ENCODE data around the gene PTBP3.

DNA sequence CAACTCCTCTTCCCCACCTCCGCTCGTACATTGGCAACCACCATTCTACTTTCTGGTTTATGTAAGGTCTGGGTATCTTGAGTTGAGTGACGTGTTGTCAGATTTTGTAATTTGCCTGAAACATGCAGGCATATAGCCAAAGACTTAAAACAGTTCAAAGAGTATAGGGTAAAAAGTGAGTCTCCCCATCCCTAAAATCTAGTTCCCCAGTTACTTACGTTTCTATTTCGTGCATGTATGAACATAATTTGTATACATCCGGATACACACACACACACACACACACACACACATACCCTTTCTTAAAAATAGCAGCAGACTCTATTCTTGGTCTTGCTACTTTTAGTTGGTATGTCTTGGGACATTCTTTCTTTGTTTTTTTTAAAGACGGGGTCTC is 47.4 kb upstream of the PTBP3 start:
- TF ChIP-seq, protein P1, sequence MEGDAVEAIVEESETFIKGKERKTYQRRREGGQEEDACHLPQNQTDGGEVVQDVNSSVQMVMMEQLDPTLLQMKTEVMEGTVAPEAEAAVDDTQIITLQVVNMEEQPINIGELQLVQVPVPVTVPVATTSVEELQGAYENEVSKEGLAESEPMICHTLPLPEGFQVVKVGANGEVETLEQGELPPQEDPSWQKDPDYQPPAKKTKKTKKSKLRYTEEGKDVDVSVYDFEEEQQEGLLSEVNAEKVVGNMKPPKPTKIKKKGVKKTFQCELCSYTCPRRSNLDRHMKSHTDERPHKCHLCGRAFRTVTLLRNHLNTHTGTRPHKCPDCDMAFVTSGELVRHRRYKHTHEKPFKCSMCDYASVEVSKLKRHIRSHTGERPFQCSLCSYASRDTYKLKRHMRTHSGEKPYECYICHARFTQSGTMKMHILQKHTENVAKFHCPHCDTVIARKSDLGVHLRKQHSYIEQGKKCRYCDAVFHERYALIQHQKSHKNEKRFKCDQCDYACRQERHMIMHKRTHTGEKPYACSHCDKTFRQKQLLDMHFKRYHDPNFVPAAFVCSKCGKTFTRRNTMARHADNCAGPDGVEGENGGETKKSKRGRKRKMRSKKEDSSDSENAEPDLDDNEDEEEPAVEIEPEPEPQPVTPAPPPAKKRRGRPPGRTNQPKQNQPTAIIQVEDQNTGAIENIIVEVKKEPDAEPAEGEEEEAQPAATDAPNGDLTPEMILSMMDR (conservative IDR thresholded peaks at IDR 0.05; ENCODE audit: low read depth, low read length), result no peak
- no peak for TF ChIP-seq EZH2phosphoT487 (IDR thresholded peaks at IDR 0.05; ENCODE audit: borderline replicate concordance, low read length)

Data from PC-3 (cell line).